Trophoblast cell (in vitro differentiated cells and primary cell): ENCODE measurements around the gene OLIG2. TPM values are rescaled to one million over a fixed set of nuclear protein-coding genes. Genes with fewer than 3 reads are reported as not detected.

Experiments used
- DNase-seq, 2 donors: peaks; one replicate each; pipeline ENCODE4 v3.0.0-alpha.2; 2016
- H2AFZ ChIP-seq: 2 replicates; pipeline ENCODE4 v1.6.1; 2013; ENCODE audit warnings: low read length, moderate library complexity, mild to moderate bottlenecking; ENCODE audit not compliant: insufficient read depth, poor library complexity
- H2AK5ac ChIP-seq: 2 replicates; pipeline ENCODE4 v1.6.1; 2013; ENCODE audit warnings: mild to moderate bottlenecking, low read length
- H2BK120ac ChIP-seq: 2 replicates; pipeline ENCODE4 v1.6.1; 2013; ENCODE audit warnings: low read length, mild to moderate bottlenecking, moderate library complexity; ENCODE audit not compliant: insufficient read depth, poor library complexity
- H2BK12ac ChIP-seq: 2 replicates; pipeline ENCODE4 v1.6.1; 2013; ENCODE audit warnings: mild to moderate bottlenecking, low read length, moderate library complexity
- H2BK5ac ChIP-seq: 2 replicates; pipeline ENCODE4 v1.6.1; 2013; ENCODE audit warnings: low read length, low read depth, moderate library complexity, mild to moderate bottlenecking; ENCODE audit not compliant: poor library complexity
- H3K14ac ChIP-seq: 2 replicates; pipeline ENCODE4 v1.6.1; 2013; ENCODE audit warnings: mild to moderate bottlenecking, low read length
- H3K18ac ChIP-seq: 2 replicates; pipeline ENCODE4 v1.6.1; 2013; ENCODE audit warnings: mild to moderate bottlenecking, low read length
- H3K23ac ChIP-seq: 2 replicates; pipeline ENCODE4 v1.6.1; 2013; ENCODE audit warnings: low read length
- H3K27ac ChIP-seq: 2 replicates; pipeline ENCODE4 v1.5.1; 2013; ENCODE audit warnings: low read depth, mild to moderate bottlenecking, inconsistent platforms, low read length, moderate library complexity
- H3K27me3 ChIP-seq: 2 replicates; pipeline ENCODE4 v1.6.1; 2013; ENCODE audit warnings: inconsistent platforms, mild to moderate bottlenecking, low read length, moderate library complexity; ENCODE audit not compliant: insufficient read depth
- H3K36me3 ChIP-seq, 2 experiments: 1 replicate in 1 of 2; 2 replicates in 1 of 2; pipeline ENCODE4 v1.6.1; 2013; ENCODE audit warnings: low read length in 2 of 2, mild to moderate bottlenecking in 2 of 2, moderate library complexity in 1 of 2; ENCODE audit not compliant: insufficient read depth in 2 of 2, control insufficient read depth in 1 of 2
- H3K4ac ChIP-seq: 2 replicates; pipeline ENCODE4 v1.6.1; 2013; ENCODE audit warnings: low read depth, mild to moderate bottlenecking, low read length, moderate library complexity
- H3K4me1 ChIP-seq, 2 experiments: 1 replicate in 1 of 2; 2 replicates in 1 of 2; pipeline ENCODE4 v1.6.1; 2013; ENCODE audit warnings: low read length in 2 of 2, mild to moderate bottlenecking in 2 of 2, moderate library complexity in 1 of 2; ENCODE audit not compliant: insufficient read depth in 2 of 2, control insufficient read depth in 1 of 2
- H3K4me2 ChIP-seq: 2 replicates; pipeline ENCODE4 v1.6.1; 2013; ENCODE audit warnings: inconsistent platforms, mild to moderate bottlenecking, low read length, moderate library complexity
- H3K4me3 ChIP-seq: 2 replicates; pipeline ENCODE4 v1.5.1; 2013; ENCODE audit warnings: mild to moderate bottlenecking, low read depth, low read length, inconsistent platforms
- H3K79me1 ChIP-seq: one replicate; pipeline ENCODE4 v1.6.1; 2013; ENCODE audit warnings: low read length
- H3K79me2 ChIP-seq: 2 replicates; pipeline ENCODE4 v1.6.1; 2013; ENCODE audit warnings: low read length, mild to moderate bottlenecking; ENCODE audit not compliant: control insufficient read depth, insufficient read depth, poor library complexity
- H3K9ac ChIP-seq: 2 replicates; pipeline ENCODE4 v1.6.1; 2013; ENCODE audit warnings: mild to moderate bottlenecking, low read length
- H3K9me3 ChIP-seq: 2 replicates; pipeline ENCODE4 v1.6.1; 2013; ENCODE audit warnings: low read depth, mild to moderate bottlenecking, control low read depth, inconsistent platforms, low read length; ENCODE audit not compliant: insufficient read depth
- H4K12ac ChIP-seq: 2 replicates; pipeline ENCODE4 v1.6.1; 2013; ENCODE audit warnings: low read depth, mild to moderate bottlenecking, low read length, moderate library complexity
- H4K8ac ChIP-seq: 2 replicates; pipeline ENCODE4 v1.6.1; 2013; ENCODE audit warnings: low read depth, mild to moderate bottlenecking, low read length, moderate library complexity
- H4K91ac ChIP-seq: one replicate; pipeline ENCODE4 v1.6.1; 2013; ENCODE audit warnings: low read depth, mild to moderate bottlenecking, low read length, moderate library complexity
- whole genome bisulfite sequencing: extraction: QIAGEN DNeasy Blood & Tissue Kit; methylation state at CpG from one replicate; pipeline ENCODE4 v1.1.7; 2013; ENCODE audit warnings: missing lambda C conversion rate; ENCODE audit not compliant: insufficient read length, insufficient coverage; ENCODE audit errors: extremely low coverage; 5-methylcytosine and 5-hydroxymethylcytosine counted together
- polyA plus RNA-seq: library from polyadenylated mRNA; stranded (reverse); fragments of 200-250 nt; gene quantifications from 2 replicates; pipeline ENCODE4 v1.2.3, GENCODE V29; 2013

OLIG2 gene
- polyA plus RNA-seq = 0.03 and 0.05 TPM in 2 replicates

DNA sequence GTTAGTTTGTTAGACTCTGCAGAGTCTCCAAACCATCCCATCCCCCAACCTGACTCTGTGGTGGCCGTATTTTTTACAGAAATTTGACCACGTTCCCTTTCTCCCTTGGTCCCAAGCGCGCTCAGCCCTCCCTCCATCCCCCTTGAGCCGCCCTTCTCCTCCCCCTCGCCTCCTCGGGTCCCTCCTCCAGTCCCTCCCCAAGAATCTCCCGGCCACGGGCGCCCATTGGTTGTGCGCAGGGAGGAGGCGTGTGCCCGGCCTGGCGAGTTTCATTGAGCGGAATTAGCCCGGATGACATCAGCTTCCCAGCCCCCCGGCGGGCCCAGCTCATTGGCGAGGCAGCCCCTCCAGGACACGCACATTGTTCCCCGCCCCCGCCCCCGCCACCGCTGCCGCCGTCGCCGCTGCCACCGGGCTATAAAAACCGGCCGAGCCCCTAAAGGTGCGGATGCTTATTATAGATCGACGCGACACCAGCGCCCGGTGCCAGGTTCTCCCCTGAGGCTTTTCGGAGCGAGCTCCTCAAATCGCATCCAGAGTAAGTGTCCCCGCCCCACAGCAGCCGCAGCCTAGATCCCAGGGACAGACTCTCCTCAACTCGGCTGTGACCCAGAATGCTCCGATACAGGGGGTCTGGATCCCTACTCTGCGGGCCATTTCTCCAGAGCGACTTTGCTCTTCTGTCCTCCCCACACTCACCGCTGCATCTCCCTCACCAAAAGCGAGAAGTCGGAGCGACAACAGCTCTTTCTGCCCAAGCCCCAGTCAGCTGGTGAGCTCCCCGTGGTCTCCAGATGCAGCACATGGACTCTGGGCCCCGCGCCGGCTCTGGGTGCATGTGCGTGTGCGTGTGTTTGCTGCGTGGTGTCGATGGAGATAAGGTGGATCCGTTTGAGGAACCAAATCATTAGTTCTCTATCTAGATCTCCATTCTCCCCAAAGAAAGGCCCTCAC lies at the start of gene OLIG2:
TSS of gene OLIG2 (plus strand) at position 447 of the 954 bp plus-strand sequence. CDS start 928 bp downstream, outside the sequence.
- H3K23ac ChIP-seq = no peak within 1 kb of the TSS
- peaks cover 98% of the 10 kb centered on the region for H3K27me3 ChIP-seq
- no peak within 1 kb of the TSS for H2BK120ac ChIP-seq
- DNase-seq = no peak
- H3K79me2 ChIP-seq = no peaks in the 10 kb centered on the region
- H3K9me3 ChIP-seq = peaks cover 8% of the 10 kb centered on the region
- H2BK5ac ChIP-seq = no peak within 1 kb of the TSS
- H3K4ac ChIP-seq = no peak within 1 kb of the TSS
- no peak within 1 kb of the TSS for H3K27ac ChIP-seq
- H3K9ac ChIP-seq = no peak within 1 kb of the TSS
- no peaks in the 10 kb centered on the region for H3K36me3 ChIP-seq
- H3K4me2 ChIP-seq = peak within 1 kb of the TSS; percentile 55
- H3K14ac ChIP-seq = no peak within 1 kb of the TSS
- no peak within 1 kb of the TSS for H2AK5ac ChIP-seq
- H3K18ac ChIP-seq = no peak within 1 kb of the TSS
- H4K8ac ChIP-seq = no peak within 1 kb of the TSS
- H2BK12ac ChIP-seq = no peak within 1 kb of the TSS
- no peak within 1 kb of the TSS for H3K4me3 ChIP-seq
- no peak within 1 kb of the TSS for H2AFZ ChIP-seq
- H3K4me1 ChIP-seq = peaks cover 0 to 2% of the 10 kb centered on the region in 2 experiments
- H4K91ac ChIP-seq = no peak within 1 kb of the TSS
- H4K12ac ChIP-seq = no peak within 1 kb of the TSS
- H3K79me1 ChIP-seq = no peaks in the 10 kb centered on the region
- WGBS = no CpG with 5 or more reads among the region's 59 CpGs

DNA sequence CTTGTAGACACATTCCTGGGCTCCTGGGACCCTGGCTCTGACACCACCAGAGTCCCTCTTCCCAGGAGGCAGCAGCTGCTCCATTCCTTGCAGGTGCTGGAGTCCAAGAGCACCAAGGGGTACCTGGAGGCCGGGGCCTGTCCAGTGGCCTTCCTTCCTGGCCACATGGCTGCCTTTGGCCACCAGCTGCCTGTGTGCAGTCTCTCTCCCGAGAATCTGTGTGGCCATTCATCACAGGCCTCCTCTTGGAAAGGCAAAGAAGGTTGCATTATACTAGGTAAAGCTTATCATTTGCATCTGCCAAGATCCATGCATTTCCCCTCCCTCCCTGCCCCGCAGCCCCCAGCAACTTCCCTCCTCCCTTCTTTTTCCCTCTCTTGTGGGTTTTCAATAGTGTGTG lies 48.9 kb upstream of the OLIG2 start:
- H3K4me2 ChIP-seq = no peak overlapping the region
- H3K4ac ChIP-seq = no peak overlapping the region
- H3K79me1 ChIP-seq = no peaks in the 10 kb centered on the region
- H2BK5ac ChIP-seq = no peak overlapping the region
- no peak overlapping the region for H4K8ac ChIP-seq
- H4K91ac ChIP-seq = no peak overlapping the region
- no peaks in the 10 kb centered on the region for H3K79me2 ChIP-seq
- no peak overlapping the region for H2BK120ac ChIP-seq
- H2AK5ac ChIP-seq = no peak overlapping the region
- H2AFZ ChIP-seq = no peak overlapping the region
- no peak overlapping the region for H3K14ac ChIP-seq
- no peak overlapping the region for H3K4me3 ChIP-seq
- peaks cover 2% of the 10 kb centered on the region for H3K9me3 ChIP-seq
- H3K18ac ChIP-seq = no peak overlapping the region
- no CpG with 5 or more reads among the region's 3 CpGs for WGBS
- H3K4me1 ChIP-seq = no peaks in the 10 kb centered on the region
- no peaks in the 10 kb centered on the region for H3K27me3 ChIP-seq
- no peaks in the 10 kb centered on the region for H3K36me3 ChIP-seq
- H2BK12ac ChIP-seq = no peak overlapping the region
- H3K23ac ChIP-seq = no peak overlapping the region
- H3K27ac ChIP-seq = no peak overlapping the region
- H4K12ac ChIP-seq = no peak overlapping the region
- H3K9ac ChIP-seq = no peak overlapping the region
- DNase-seq = no peak

DNA sequence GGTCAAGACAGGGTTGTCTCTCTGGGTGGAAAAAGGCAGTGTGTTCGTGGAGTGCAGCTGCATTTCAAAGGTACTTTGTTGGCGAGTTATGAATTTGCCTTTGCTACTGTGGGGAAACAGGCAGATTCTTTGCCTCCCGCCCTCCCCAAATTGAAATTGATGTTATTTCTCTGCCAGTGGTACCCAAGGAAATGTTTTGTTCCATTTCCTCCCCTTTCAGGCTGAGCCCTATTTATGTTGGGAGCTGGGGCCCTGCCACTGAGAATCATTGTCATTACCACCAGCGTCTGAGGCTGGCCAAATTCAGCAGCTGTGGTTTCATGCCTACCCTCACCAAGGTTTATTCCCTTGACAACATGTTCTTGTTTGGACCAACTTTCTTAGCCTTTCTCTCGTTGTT lies 48.5 kb upstream of the OLIG2 start:
- Histone ChIP-seq H3K9ac (no peak overlapping the region), H3K79me1 (no peaks in the 10 kb centered on the region), H3K27me3 (no peaks in the 10 kb centered on the region), H4K12ac (no peak overlapping the region), H4K8ac (no peak overlapping the region), H2BK12ac (no peak overlapping the region), H3K79me2 (no peaks in the 10 kb centered on the region), H3K4me1 (no peaks in the 10 kb centered on the region), H3K4ac (no peak overlapping the region), H4K91ac (no peak overlapping the region), H3K14ac (no peak overlapping the region), H2AK5ac (no peak overlapping the region), H2BK120ac (no peak overlapping the region), H2AFZ (no peak overlapping the region), H2BK5ac (no peak overlapping the region), H3K36me3 (no peaks in the 10 kb centered on the region), H3K9me3 (peaks cover 2% of the 10 kb centered on the region), H3K18ac (no peak overlapping the region), H3K27ac (no peak overlapping the region), H3K4me3 (no peak overlapping the region), H3K23ac (no peak overlapping the region), H3K4me2 (no peak overlapping the region)
- no CpG with 5 or more reads among the region's 5 CpGs for whole genome bisulfite sequencing
- no peak for DNase-seq

DNA sequence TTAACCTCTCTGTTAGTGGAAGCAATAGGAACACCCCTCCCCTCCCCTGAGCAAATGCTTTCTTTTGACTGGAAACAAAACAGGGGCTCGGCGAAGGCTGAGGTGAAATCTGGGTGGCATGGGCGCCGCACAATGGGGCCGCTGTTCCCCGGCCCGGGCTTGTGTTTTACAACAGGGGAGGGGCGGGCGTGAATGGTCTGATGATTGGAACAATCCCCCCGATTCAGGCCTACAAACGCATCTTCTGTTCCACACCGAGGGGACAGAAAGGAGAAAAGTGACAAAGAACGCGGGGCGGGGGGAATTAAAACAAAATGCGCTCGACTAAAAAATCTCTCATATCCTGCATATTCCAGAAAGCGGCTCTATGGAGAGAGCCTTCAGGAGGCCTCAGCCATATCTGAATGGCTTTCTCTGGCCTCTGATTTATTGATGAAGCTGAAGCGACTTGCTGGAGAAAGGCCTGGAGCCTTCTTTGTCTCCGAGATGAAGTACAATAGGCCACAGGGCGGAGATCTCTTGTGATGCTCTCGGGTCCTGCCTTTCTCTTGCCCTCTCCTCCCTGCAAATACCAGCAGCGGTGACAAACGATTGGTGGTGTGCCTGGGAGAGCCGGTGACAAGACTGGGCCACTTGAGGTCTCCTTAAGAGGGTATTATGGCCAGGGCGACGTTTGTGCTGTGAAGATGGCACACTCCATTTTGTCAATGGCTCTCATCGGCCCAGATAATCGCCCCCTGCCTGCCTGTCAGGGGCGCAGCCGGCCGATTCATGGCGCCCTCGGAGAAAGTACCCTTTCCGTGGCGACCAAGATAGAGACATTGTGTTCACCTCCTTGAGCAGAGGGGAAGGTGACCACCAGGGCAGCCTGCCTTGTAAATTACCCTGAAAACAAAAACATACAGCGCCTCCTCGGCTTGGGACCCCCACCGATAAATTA lies 47.1 kb upstream of the OLIG2 start:
- no peaks in the 10 kb centered on the region for H3K4me1 ChIP-seq
- H3K23ac ChIP-seq = no peak overlapping the region
- H3K14ac ChIP-seq = no peak overlapping the region
- no peak overlapping the region for H3K27ac ChIP-seq
- H2AK5ac ChIP-seq = no peak overlapping the region
- no peak overlapping the region for H4K91ac ChIP-seq
- no peak overlapping the region for H3K9ac ChIP-seq
- H2BK120ac ChIP-seq = no peak overlapping the region
- H3K4me2 ChIP-seq = no peak overlapping the region
- DNase-seq = no peak
- no peak overlapping the region for H3K4ac ChIP-seq
- no peak overlapping the region for H4K8ac ChIP-seq
- H3K9me3 ChIP-seq = peaks cover 2% of the 10 kb centered on the region
- H3K18ac ChIP-seq = no peak overlapping the region
- H4K12ac ChIP-seq = no peak overlapping the region
- H3K36me3 ChIP-seq = no peaks in the 10 kb centered on the region
- no peaks in the 10 kb centered on the region for H3K79me1 ChIP-seq
- H2BK5ac ChIP-seq = no peak overlapping the region
- H3K27me3 ChIP-seq = no peaks in the 10 kb centered on the region
- H3K79me2 ChIP-seq = no peaks in the 10 kb centered on the region
- no peak overlapping the region for H2BK12ac ChIP-seq
- H2AFZ ChIP-seq = no peak overlapping the region
- no peak overlapping the region for H3K4me3 ChIP-seq
- no CpG with 5 or more reads among the region's 39 CpGs for WGBS
